Measurements from ENCODE around the gene PTPRD. TPM values are rescaled to one million over a fixed set of nuclear protein-coding genes. Genes with fewer than 3 reads are reported as not detected.
"Not testable (repeated sequence)": the region's sequence is repeated elsewhere in the genome, so short reads cannot be mapped to it uniquely, and the experiment has no call there.

The PTPRD gene
- total and polyA plus RNA-seq, 2 of the 4 experiments (the other 2 are of a cell fraction), result 0.07 to 0.18 TPM

DNA sequence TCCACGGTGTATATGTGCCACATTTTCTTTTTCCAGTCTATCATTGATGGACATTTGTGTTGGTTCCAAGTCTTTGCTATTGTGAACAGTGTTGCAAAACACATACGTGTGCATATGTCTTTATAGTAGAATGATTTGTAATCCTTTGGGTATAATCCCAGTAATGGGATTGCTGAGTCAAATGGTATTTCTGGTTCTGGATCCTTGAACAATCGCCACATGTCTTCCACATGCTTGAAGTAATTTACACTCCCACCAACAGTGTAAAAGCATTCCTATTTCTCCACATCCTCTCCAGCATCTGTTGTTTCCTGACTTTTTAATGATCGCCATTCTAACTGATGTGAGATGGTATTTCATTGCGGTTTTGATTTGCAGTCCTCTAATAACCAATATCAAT, 267.2 kb downstream of the PTPRD start:
- H3K23ac ChIP-seq (ENCODE audit: low read depth, low read length); H2AK5ac ChIP-seq (ENCODE audit: low read depth, low read length); H3K4me1 ChIP-seq (ENCODE audit: control insufficient read depth, insufficient read depth, low read length); H2AFZ ChIP-seq (replicated peaks; ENCODE audit: low read length, poor library complexity); H3K79me1 ChIP-seq (ENCODE audit: low read depth in 1 of 2, low read length in 2 of 2); dilution Hi-C loops (cut with HindIII; ENCODE audit: low sequenced_read_pairs, unreplicated experiment); H3K18ac ChIP-seq (ENCODE audit: low read depth, low read length); in situ Hi-C loops (cut with MboI; ENCODE audit: low sequenced_read_pairs); H3K4ac ChIP-seq (ENCODE audit: low read depth, low read length); H2BK15ac ChIP-seq (ENCODE audit: low read depth, low read length); H3K4me2 ChIP-seq (ENCODE audit: low read depth, low read length); BruUV-seq (replicated peaks); H3K9me3 ChIP-seq (ENCODE audit: control insufficient read depth, insufficient read depth, low read length); H3K9me1 ChIP-seq (ENCODE audit: insufficient read depth, low read length); H3K27me3 ChIP-seq (ENCODE audit: control insufficient read depth, insufficient read depth, low read length); H4K8ac ChIP-seq (ENCODE audit: low read depth in 2 of 2, low read length in 2 of 2); H2BK5ac ChIP-seq (ENCODE audit: low read depth, low read length, poor library complexity, severe bottlenecking); DNase-seq; H3K9ac ChIP-seq (ENCODE audit: low read depth, low read length); CTCF ChIA-PET; H2BK120ac ChIP-seq (ENCODE audit: low read depth, low read length); H3K56ac ChIP-seq (ENCODE audit: extremely low read depth, insufficient read depth, low read length); H3K27ac ChIP-seq (ENCODE audit: insufficient read depth, low read length); H3K14ac ChIP-seq (replicated peaks; ENCODE audit: low read depth, low read length); ATAC-seq (ENCODE audit: low read depth); H4K5ac ChIP-seq (ENCODE audit: low read depth, low read length); H4K20me1 ChIP-seq (ENCODE audit: insufficient read depth, low read length); H4K91ac ChIP-seq (ENCODE audit: insufficient read depth, low read depth, low read length); H2AK9ac ChIP-seq (replicated peaks; ENCODE audit: low read depth, low read length, poor library complexity); POLR2A ChIA-PET (ENCODE audit: unreplicated experiment); intact Hi-C loops (cut with micrococcal nuclease); H3K4me3 ChIP-seq (ENCODE audit: insufficient read depth, low read depth, low read length); H2BK20ac ChIP-seq (ENCODE audit: low read depth, low read length); H3K36me3 ChIP-seq (ENCODE audit: control insufficient read depth, insufficient read depth, low read length): not testable (repeated sequence)
- no CpG with 5 or more reads among the region's 5 CpGs for WGBS, 2 experiments (ENCODE audit: extremely low coverage in 2 of 2, insufficient read length in 1 of 2)
